Glutamatergic neuron (in vitro differentiated cells): ENCODE measurements around the gene R3HDM4. TPM values are rescaled to one million over a fixed set of nuclear protein-coding genes. Genes with fewer than 3 reads are reported as not detected.

Experiments
- DNase-seq: peaks from one replicate; pipeline ENCODE4 v3.0.0; 2022
- H3K27ac Mint-ChIP-seq: one replicate; pipeline ENCODE4 v1.8.0; 2020; ENCODE audit warnings: mild to moderate bottlenecking, mixed read lengths, inconsistent platforms; ENCODE audit not compliant: unreplicated experiment
- H3K27me3 Mint-ChIP-seq: one replicate; pipeline ENCODE4 v1.8.0; 2020; ENCODE audit warnings: mild to moderate bottlenecking, moderate library complexity, mixed read lengths, inconsistent platforms; ENCODE audit not compliant: unreplicated experiment
- H3K36me3 Mint-ChIP-seq: one replicate; pipeline ENCODE4 v1.8.0; 2020; ENCODE audit warnings: mild to moderate bottlenecking, mixed read lengths, inconsistent platforms; ENCODE audit not compliant: unreplicated experiment
- H3K4me1 Mint-ChIP-seq: one replicate; pipeline ENCODE4 v1.8.0; 2020; ENCODE audit warnings: mild to moderate bottlenecking, low read depth, mixed read lengths, inconsistent platforms; ENCODE audit not compliant: unreplicated experiment
- H3K4me3 Mint-ChIP-seq: one replicate; pipeline ENCODE4 v1.8.0; 2020; ENCODE audit warnings: mild to moderate bottlenecking, mixed read lengths, inconsistent platforms; ENCODE audit not compliant: unreplicated experiment
- H3K9me3 Mint-ChIP-seq: one replicate; pipeline ENCODE4 v1.8.0; 2020; ENCODE audit warnings: mild to moderate bottlenecking, moderate library complexity, mixed read lengths, inconsistent platforms; ENCODE audit not compliant: unreplicated experiment
- CTCF ChIP-seq: fragments of 200-600 bp; sonication (generic); IDR thresholded peaks from one replicate; pipeline ENCODE4 v1.5.0; 2021; ENCODE audit not compliant: partially characterized antibody, unreplicated experiment
- total RNA-seq: library from RNA; stranded (reverse); fragmentation: NEBNext Ultra II Directional; extraction: Animal tissue kit (Norgen Biotek cat#: 25700); gene quantifications from one replicate; pipeline ENCODE4 v1.2.1, GENCODE V29; 2021; ENCODE audit not compliant: unreplicated experiment

Gene R3HDM4
- total RNA-seq, 1 donor from 2014 or later, result 61.9 TPM

- H3K9me3 Mint-ChIP-seq, result peaks cover 9% of the 10 kb centered on the region
- H3K27me3 Mint-ChIP-seq, result peaks cover 14% of the 10 kb centered on the region
- no peak for TF ChIP-seq CTCF
- H3K4me1 Mint-ChIP-seq, result peaks cover 16% of the 10 kb centered on the region
- peaks cover 10% of the 10 kb centered on the region for H3K36me3 Mint-ChIP-seq
- peak overlapping the region; percentile 64 for H3K4me3 Mint-ChIP-seq
- H3K27ac Mint-ChIP-seq, result peak overlapping the region; percentile 94
- DNase-seq, result no peak
Measured at GRCh38 chr19:939922-940321, 26.9 kb upstream of the R3HDM4 start.

DNA sequence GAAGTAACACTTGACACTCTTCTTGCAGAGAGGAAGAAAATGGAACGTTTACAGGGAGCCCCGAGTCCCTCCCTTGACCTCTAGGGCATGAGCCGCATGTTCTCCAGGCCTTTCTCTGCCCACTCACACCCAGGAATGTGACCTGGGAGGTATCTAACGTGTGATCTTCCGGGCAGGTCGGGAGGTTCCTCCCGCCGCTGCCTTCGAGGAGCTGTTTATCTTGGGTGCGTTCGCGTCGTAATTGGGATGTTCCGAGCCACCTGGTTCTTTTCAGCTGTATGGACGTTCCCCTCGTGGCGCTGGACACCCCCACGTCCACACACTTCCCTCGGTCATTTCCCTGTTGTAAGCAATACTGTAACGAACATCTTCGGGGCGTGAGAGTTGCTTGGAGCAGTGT lies 26.4 kb upstream of the R3HDM4 start:
- TF ChIP-seq CTCF, result no peak
- H3K4me1 Mint-ChIP-seq, result peaks cover 16% of the 10 kb centered on the region
- peak overlapping the region; percentile 33 for H3K27ac Mint-ChIP-seq
- H3K27me3 Mint-ChIP-seq, result peaks cover 14% of the 10 kb centered on the region
- DNase-seq, result no peak
- H3K9me3 Mint-ChIP-seq, result peaks cover 9% of the 10 kb centered on the region
- no peak overlapping the region for H3K4me3 Mint-ChIP-seq
- peaks cover 10% of the 10 kb centered on the region for H3K36me3 Mint-ChIP-seq

GRCh38 chr19:938233-938923 lies 25.4 kb upstream of the R3HDM4 start:
- H3K4me1 Mint-ChIP-seq, result peaks cover 20% of the 10 kb centered on the region
- H3K27ac Mint-ChIP-seq, result peak overlapping the region; percentile 50
- TF ChIP-seq CTCF, result no peak
- no peak for DNase-seq
- H3K4me3 Mint-ChIP-seq, result no peak overlapping the region
- peaks cover 12% of the 10 kb centered on the region for H3K27me3 Mint-ChIP-seq
- peaks cover 10% of the 10 kb centered on the region for H3K36me3 Mint-ChIP-seq
- H3K9me3 Mint-ChIP-seq, result peaks cover 12% of the 10 kb centered on the region

GRCh38 chr19:937259-937694 lies 24.3 kb upstream of the R3HDM4 start:
- H3K27ac Mint-ChIP-seq, result no peak overlapping the region
- peaks cover 17% of the 10 kb centered on the region for H3K9me3 Mint-ChIP-seq
- H3K4me3 Mint-ChIP-seq, result peak overlapping the region; percentile 1
- H3K27me3 Mint-ChIP-seq, result peaks cover 18% of the 10 kb centered on the region
- DNase-seq, result no peak
- no peak for TF ChIP-seq CTCF
- H3K4me1 Mint-ChIP-seq, result peaks cover 20% of the 10 kb centered on the region
- peaks cover 10% of the 10 kb centered on the region for H3K36me3 Mint-ChIP-seq

DNA sequence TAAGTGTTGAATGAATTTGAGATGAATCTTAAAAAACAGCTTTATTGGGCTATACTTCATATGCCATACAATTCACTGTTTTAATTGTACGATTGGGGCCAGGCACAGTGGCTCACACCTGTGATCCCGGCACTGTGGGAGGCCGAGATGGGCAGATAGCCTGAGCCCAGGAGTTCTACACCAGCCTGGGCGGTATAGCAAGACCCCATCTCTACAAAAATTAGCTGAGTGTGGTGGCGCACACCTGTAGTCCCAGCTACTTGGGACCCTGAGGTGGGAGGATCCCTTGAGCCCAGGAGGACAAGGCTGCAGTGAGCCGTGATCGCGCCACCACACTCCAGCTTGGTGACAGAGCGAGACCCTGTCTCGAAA lies 23.1 kb upstream of the R3HDM4 start:
- H3K9me3 Mint-ChIP-seq, result peaks cover 12% of the 10 kb centered on the region
- no peak for TF ChIP-seq CTCF
- H3K36me3 Mint-ChIP-seq, result peaks cover 10% of the 10 kb centered on the region
- H3K4me1 Mint-ChIP-seq, result peaks cover 19% of the 10 kb centered on the region
- H3K27me3 Mint-ChIP-seq, result peaks cover 16% of the 10 kb centered on the region
- H3K27ac Mint-ChIP-seq, result no peak overlapping the region
- no peak for DNase-seq
- H3K4me3 Mint-ChIP-seq, result no peak overlapping the region
